ENCODE results near the gene ACSM4. TPM values are rescaled to one million over a fixed set of nuclear protein-coding genes. Genes with fewer than 3 reads are reported as not detected.

ACSM4 gene
- total and polyA plus RNA-seq, 2 of the 13 experiments (the other 11 are each of a cell fraction or from before 2014, with no cell fraction given), result not detected

DNA sequence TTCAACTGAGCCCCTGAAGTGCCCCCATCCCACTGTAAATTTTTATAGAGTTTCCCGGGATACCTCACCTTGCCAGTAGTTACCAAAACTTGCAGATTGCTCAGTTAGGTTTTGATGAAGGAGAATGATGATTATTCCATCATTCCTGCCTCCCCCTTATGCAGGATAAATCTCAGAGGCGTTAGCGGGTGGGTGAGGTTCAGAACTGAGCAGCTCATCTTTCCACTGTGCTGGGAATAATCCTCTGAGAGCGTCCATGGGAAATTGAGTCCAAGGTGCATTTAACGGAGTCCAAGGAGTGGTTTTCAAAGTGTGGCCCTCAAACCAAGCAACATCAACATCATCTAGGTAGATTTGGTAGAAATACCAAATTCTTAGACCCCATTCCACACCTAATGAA, 18.7 kb downstream of the ACSM4 start:
- in situ Hi-C loops (cut with HindIII; ENCODE audit: extremely low pct_ligation_motif_present, low pct_unique_long_range_greater_than_20kb), result no loop called here
- POLR2A ChIA-PET, result no interaction called here
- BruUV-seq (replicated peaks), result no TSS peak

DNA sequence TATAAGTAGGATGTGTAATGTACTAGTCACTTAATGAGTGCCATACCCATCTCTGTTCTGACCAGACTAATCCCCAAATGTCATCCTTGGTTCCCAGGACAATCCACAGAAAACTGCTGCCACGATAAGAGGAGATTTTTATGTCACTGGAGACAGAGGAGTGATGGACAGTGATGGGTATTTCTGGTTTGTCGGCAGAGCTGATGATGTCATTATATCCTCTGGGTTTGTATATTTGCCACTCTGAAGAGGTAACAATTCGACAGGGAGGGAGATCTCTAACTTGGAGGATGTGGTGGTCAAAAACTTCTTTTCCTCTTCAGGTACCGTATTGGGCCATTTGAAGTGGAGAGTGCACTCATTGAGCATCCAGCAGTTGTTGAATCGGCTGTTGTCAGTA, 20.3 kb downstream of the ACSM4 start:
- WGBS (ENCODE audit: low lambda C conversion rate), result 62% methylated on average over 5 of the region's 5 CpGs
- FAIRE-seq (no peak), DNase-seq (ENCODE audit: low spot score) (no peak), ATAC-seq (no peak)
- Histone ChIP-seq H3K9ac (ENCODE audit: insufficient read depth, low read depth, low read length) (no peak overlapping the region), H3K27me3 (ENCODE audit: control insufficient read depth in 1 of 2, insufficient read depth in 2 of 2, low read length in 2 of 2) (no peaks in the 10 kb centered on the region), H3K9me3 (ENCODE audit: low read length) (no peaks in the 10 kb centered on the region), H3K4me1 (ENCODE audit: insufficient read depth, low read length) (no peaks in the 10 kb centered on the region), H4K20me1 (ENCODE audit: insufficient read depth, low read length) (no peaks in the 10 kb centered on the region), H3K27ac (ENCODE audit: extremely low read length, insufficient read depth, low read length) (no peak overlapping the region), H3K4me2 (ENCODE audit: low read depth, low read length) (no peak overlapping the region), H3K36me3 (replicated peaks in 1 of 2; ENCODE audit: control insufficient read depth in 1 of 2, insufficient read depth in 2 of 2, low read length in 2 of 2) (no peaks in the 10 kb centered on the region), H2AFZ (ENCODE audit: low read length) (no peak overlapping the region), H3K79me2 (ENCODE audit: insufficient read depth, low read length) (no peaks in the 10 kb centered on the region), H3K4me3 (replicated peaks in 1 of 3; ENCODE audit: insufficient read depth in 1 of 3, low read depth in 2 of 3, low read length in 3 of 3) (no peak overlapping the region)
- TF ChIP-seq RCOR2 (CRISPR knock-in tag; IDR thresholded peaks at IDR 0.05) (no peak), ATF7 (IDR thresholded peaks at IDR 0.05) (peak; percentile 92), ATF7 (CRISPR knock-in tag; IDR thresholded peaks at IDR 0.05) (no peak), CBX5 (CRISPR knock-in tag; IDR thresholded peaks at IDR 0.05; ENCODE audit: borderline replicate concordance) (no peak), ZNF850 (CRISPR knock-in tag; conservative IDR thresholded peaks at IDR 0.05) (no peak), CREB1 (IDR thresholded peaks at IDR 0.05) (0 out of 2 replicates have a peak, but pooled peaks have one; percentile 46), CREB1 (CRISPR knock-in tag; IDR thresholded peaks at IDR 0.05) (no peak)
- intact Hi-C loops (cut with micrococcal nuclease; ENCODE audit: unreplicated experiment), result no loop called here
- no TSS peak for BruUV-seq (replicated peaks)
- POLR2A ChIA-PET, result no interaction called here
- in situ Hi-C loops (cut with HindIII; ENCODE audit: extremely low pct_ligation_motif_present, low pct_unique_long_range_greater_than_20kb), result no loop called here
- CTCF ChIA-PET (ENCODE audit: low intra/inter-chr PET ratio, low total read pairs), result no interaction called here

More for the DNA sequence above, 18.7 kb downstream of the ACSM4 start:
- H4K20me1 ChIP-seq (ENCODE audit: insufficient read depth, low read length), result no peaks in the 10 kb centered on the region
- H3K27me3 ChIP-seq (ENCODE audit: control insufficient read depth in 1 of 2, insufficient read depth in 2 of 2, low read length in 2 of 2), result no peaks in the 10 kb centered on the region
- intact Hi-C loops (cut with micrococcal nuclease; ENCODE audit: unreplicated experiment), result no loop called here
- H3K4me1 ChIP-seq (ENCODE audit: insufficient read depth, low read length), result no peaks in the 10 kb centered on the region
- DNase-seq (ENCODE audit: low spot score) (no peak), FAIRE-seq (no peak), ATAC-seq (no peak)
- no peaks in the 10 kb centered on the region for H3K36me3 ChIP-seq (replicated peaks in 1 of 2; ENCODE audit: control insufficient read depth in 1 of 2, insufficient read depth in 2 of 2, low read length in 2 of 2)
- H3K79me2 ChIP-seq (ENCODE audit: insufficient read depth, low read length), result no peaks in the 10 kb centered on the region
- CTCF ChIA-PET (ENCODE audit: low intra/inter-chr PET ratio, low total read pairs), result no interaction called here
- TF ChIP-seq ZSCAN21 (CRISPR knock-in tag; IDR thresholded peaks at IDR 0.05; ENCODE audit: borderline replicate concordance), result no peak
- TF ChIP-seq, protein P1, sequence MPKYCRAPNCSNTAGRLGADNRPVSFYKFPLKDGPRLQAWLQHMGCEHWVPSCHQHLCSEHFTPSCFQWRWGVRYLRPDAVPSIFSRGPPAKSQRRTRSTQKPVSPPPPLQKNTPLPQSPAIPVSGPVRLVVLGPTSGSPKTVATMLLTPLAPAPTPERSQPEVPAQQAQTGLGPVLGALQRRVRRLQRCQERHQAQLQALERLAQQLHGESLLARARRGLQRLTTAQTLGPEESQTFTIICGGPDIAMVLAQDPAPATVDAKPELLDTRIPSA (CRISPR knock-in tag; IDR thresholded peaks at IDR 0.05; ENCODE audit: borderline replicate concordance), result no peak
- TF ChIP-seq, protein P2, sequence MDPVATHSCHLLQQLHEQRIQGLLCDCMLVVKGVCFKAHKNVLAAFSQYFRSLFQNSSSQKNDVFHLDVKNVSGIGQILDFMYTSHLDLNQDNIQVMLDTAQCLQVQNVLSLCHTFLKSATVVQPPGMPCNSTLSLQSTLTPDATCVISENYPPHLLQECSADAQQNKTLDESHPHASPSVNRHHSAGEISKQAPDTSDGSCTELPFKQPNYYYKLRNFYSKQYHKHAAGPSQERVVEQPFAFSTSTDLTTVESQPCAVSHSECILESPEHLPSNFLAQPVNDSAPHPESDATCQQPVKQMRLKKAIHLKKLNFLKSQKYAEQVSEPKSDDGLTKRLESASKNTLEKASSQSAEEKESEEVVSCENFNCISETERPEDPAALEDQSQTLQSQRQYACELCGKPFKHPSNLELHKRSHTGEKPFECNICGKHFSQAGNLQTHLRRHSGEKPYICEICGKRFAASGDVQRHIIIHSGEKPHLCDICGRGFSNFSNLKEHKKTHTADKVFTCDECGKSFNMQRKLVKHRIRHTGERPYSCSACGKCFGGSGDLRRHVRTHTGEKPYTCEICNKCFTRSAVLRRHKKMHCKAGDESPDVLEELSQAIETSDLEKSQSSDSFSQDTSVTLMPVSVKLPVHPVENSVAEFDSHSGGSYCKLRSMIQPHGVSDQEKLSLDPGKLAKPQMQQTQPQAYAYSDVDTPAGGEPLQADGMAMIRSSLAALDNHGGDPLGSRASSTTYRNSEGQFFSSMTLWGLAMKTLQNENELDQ (CRISPR knock-in tag; IDR thresholded peaks at IDR 0.05; ENCODE audit: borderline replicate concordance), result no peak
- TF ChIP-seq FOXO1 (CRISPR knock-in tag; IDR thresholded peaks at IDR 0.05), result no peak
- no peak for TF ChIP-seq THAP11 (CRISPR knock-in tag; IDR thresholded peaks at IDR 0.05)
- TF ChIP-seq RARA (CRISPR knock-in tag; IDR thresholded peaks at IDR 0.05), result no peak
- no peak for TF ChIP-seq TAF15 (IDR thresholded peaks at IDR 0.05; ENCODE audit: low read depth, low read length, poor library complexity, severe bottlenecking)
- H3K4me2 ChIP-seq (ENCODE audit: low read depth, low read length), result no peak overlapping the region
- WGBS (ENCODE audit: low lambda C conversion rate), result 61% methylated on average over 5 of the region's 5 CpGs
- H2AFZ ChIP-seq (ENCODE audit: low read length), result no peak overlapping the region
- H3K4me3 ChIP-seq (replicated peaks in 1 of 3; ENCODE audit: insufficient read depth in 1 of 3, low read depth in 2 of 3, low read length in 3 of 3), result no peak overlapping the region
- no peak overlapping the region for H3K27ac ChIP-seq (ENCODE audit: extremely low read length, insufficient read depth, low read length)
- H3K9me3 ChIP-seq (ENCODE audit: low read length), result no peaks in the 10 kb centered on the region
- H3K9ac ChIP-seq (ENCODE audit: insufficient read depth, low read depth, low read length), result no peak overlapping the region

All from HepG2 (cell line).